Inflammatory macrophage treated with lipopolysaccharide for 4 hours (primary cell): ENCODE measurements around the gene KCNG2.
A peak's percentile ranks its signal among the peaks of the same experiment; 100 is the strongest.

Source experiments
- DNase-seq: peaks from one replicate; pipeline ENCODE4 v3.0.0-alpha.2; 2020

The KCNG2 gene

DNA sequence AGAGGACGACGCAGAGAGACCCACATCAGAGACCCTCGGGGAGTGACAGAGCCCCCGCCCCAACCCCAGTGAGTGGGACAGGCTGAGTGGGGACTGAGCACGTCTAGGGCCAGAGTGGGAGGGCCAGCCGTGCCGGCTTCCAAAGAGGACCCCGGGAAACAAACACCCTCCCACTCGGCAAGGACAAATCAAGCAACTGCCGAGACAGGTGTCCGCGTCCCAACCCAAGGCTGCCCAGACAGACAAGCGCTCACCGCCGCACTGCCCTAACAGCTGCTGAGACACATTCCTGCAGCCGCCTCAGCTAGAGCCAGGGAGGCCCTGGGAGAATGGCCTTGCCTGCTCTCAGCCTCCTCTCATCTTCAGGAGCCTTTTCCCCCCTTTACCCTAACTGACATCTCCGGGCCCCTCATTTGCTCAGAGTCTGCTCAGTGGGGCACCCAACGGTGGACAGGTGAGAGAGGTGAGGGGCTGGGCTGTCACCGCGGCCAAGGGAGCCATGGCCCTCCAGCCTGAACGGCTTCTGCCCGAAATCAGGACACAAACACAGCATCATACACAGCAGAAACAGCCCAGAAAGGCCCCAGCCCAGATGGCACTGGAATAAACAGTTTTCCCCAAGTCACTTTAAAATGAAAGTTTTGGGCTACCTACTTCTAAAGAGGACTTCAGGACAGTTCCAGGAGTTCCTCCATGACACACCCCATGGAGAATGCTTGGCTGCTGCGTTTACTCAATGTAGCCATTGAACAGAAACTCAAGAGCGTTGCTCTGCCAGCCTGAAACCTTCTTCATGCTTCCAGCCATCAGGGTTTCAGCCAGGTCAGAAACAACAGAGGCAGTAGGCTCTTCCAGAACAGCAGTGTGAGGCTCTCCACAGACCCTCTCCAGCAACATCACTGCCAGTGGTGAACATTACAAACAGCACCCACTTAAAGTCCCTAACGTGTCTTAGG, 130.1 kb downstream of the KCNG2 start:
- DNase-seq = no peak

DNA sequence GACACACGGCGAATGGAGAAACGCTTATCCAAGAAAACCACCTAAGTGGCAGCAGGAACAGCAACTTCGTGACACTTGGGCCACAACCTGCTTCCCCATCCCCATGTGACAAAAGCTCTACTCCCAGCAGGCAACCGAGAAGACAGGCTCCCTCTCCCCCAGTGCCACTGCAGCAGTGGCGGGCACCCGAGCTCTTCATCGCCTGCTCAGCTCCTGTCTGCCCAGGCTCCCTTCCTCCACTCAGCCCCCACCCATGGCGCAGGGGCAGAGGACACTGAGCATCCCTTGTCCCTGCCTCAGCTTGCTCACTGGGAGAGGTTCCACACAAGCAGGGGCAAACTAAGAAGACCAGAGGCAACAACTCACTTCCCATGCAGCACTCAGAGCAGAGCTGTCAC, 130.8 kb downstream of the KCNG2 start:
- no peak for DNase-seq

GRCh38 chr18:79930020-79930642, 132.4 kb downstream of the KCNG2 start:
- no peak for DNase-seq

DNA sequence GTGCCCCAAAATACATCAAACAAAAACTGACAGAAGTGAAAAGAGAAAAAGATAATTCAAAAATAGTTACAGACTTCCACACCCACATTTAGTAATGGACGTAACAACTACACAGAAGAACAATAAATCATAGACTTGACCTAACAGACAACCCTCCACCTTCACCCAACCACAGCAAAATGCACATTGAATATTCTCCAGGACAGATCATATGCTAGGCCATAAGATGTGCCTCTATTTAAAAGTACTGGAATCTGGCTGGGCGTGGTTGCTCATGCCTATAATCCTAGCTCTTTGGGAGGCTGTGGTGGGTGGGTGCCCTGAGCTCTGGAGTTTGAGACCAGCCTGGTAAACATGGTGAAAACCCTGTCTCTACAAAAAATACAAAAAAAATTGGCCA, 133.7 kb downstream of the KCNG2 start:
- no peak for DNase-seq

DNA sequence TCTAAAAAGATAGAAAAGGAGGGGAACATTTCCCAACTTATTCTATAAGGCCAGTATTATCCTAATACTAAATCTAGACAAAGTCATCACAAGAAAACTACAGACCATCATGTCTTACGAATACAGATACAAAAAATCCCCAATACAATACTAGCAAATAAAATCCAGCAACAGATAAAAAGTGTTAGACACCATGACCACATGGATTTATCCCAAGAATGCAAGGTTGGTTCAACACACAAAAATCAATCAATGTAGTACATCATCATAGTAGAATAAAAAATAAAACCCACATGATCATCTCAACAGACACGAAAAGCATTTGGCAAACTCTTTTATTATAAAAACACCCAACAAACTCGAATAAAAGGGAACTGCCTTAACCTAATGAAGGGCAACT, 135.2 kb downstream of the KCNG2 start:
- DNase-seq = no peak

DNA sequence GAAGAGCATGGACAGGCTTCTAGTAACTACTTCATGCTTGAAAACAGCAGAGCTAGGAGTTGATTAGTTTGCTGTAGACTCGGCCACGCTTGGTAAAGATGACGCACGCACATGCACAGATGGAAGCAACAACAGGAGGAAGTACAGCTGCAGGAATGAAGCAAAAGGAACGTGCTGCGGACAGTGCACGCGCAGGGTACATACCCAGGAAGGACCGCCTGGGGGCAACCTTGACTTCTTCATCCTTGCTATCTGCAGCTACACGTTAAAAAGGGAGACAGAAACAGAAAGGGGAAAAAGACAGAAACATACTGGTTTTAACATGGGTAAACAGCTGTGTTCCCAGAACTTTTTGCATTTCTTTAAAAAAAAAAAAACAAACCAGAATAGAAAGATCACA, 136.0 kb downstream of the KCNG2 start:
- DNase-seq = no peak

- DNase-seq = peak; percentile 22
Observed at GRCh38 chr18:79934311-79935097, 136.8 kb downstream of the KCNG2 start.

- no peak for DNase-seq
Observed at GRCh38 chr18:79935098-79935480, 137.4 kb downstream of the KCNG2 start.

DNA sequence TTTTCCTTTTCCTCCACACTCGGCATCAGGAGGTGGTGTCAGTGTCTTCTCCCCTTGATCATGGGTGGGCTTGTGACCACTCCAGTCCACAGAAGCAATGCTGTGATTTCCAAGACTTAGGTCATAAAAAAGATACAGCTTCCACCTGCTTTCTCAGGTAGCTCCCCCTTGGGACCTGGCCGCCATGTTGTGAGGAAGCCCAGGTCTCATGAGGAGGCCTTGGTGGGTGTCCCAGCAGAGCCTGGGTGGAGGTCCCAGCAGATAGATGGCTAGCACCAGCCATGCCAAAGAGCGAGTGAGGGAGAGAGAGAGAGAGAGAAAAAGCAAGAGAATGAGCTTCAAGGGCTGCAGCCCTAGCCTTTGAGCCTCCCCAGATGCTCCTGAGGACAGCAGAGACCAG, 137.8 kb downstream of the KCNG2 start:
- DNase-seq = no peak

GRCh38 chr18:79935925-79936324, 138.2 kb downstream of the KCNG2 start:
- no peak for DNase-seq

DNA sequence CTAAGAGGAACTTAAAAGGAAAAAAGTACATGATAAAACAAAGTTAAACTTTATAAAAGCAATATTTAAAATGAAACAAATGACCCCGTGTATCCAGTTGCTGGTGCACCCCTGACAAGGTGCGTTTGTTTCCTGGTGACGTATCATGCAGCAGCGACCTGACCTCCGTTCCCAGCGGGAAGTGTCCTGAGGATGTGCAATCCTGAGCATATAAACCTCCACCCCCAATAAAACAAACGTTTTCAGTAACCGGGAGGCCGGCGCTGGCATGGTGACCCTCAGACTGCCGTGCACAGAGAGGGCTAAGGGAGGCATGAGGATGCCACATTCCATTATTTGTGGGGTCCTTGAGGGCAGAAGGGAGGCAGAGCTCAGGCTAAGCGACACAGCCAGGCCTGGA, 138.9 kb downstream of the KCNG2 start:
- no peak for DNase-seq

GRCh38 chr18:79937103-79937860, 139.5 kb downstream of the KCNG2 start:
- DNase-seq = no peak

DNA sequence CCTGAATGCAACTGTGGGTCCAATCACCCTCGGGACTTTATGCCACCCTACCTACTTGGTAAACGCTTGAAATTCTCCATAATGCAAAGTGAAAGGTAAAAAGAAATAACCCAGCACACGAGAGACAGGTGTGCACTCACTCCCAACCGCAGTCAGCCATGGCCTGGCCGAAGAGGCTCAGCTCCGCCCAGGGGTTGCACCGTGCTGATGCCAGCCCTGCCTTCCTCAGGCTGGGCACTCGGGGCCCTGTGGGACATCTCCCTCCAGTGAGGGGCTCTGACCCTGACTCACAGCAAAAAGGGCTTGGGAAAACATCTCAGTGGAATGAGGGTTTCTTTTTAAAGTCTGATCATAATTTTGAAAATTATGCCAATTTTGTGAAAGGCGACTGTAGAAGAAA, 140.5 kb downstream of the KCNG2 start:
- no peak for DNase-seq

DNA sequence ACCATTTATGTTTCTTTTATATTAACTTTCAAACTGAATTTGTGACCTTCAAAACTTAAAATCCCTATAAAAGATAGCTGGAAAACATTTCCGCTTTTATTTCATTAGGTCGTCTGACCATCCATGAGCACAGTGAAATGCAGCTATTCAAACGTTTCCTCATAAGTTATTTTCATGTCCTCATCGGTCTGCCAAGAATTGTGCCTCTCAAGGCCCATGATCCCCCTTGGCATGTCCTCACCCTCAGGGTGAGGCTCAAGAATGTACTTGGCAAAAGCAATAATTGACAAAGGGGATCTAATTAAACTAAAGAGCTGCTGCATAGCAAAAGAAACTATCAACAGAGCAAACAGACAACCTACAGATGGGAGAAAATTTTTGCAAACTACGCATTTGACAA, 141.4 kb downstream of the KCNG2 start:
- DNase-seq = no peak

- DNase-seq = no peak
Observed at GRCh38 chr18:79940126-79940813, 142.5 kb downstream of the KCNG2 start.

- no peak for DNase-seq
Observed at GRCh38 chr18:79940814-79941472, 143.2 kb downstream of the KCNG2 start.

DNA sequence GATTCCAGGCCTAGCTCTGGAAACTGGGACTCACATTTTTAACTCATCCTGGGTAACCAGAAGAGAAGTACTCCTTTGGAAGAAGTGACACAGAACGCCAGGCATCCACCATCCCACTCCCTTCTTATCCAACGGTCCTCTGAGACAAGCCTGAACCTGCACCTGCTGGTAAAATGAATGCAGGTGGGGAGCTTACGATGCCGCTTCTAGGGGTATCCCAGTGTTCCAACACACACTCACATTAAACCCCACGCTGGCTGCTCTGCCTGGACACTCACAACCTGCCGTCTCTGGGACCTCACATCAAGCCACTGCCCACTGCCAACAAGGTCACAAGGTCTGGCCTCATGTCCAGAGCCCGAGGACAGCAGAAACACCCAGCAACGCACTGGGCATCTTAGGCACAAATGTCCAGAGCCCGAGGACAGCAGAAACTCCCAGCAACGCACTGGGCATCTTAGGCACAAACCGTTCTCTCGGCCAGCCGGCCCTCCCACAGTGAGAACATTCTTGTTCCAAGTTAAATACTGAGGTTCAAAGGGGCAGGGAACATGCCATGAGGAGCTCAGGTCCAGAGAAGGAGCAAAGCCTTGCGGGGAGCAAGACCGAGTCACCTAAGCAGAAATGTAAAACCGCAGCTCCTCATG, 143.9 kb downstream of the KCNG2 start:
- no peak for DNase-seq

DNA sequence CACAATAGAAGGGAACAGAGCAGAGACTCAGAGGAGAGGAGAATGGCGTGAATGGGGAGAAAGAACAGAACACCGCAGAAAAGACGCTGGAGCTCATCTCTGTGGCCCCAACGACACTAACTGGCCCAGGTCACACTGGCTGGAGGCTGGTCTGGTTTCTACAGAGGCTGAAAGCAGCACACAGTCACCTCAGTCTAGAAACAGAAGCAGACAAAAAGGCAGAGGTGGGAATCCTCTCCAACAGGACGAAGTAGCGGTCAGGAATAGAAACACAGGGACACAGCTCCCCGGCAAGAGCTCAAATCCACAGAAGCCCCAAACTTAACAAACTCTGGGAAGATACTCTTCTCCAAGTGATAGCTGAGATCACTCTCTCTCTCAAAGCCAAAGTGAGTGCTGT, 144.5 kb downstream of the KCNG2 start:
- DNase-seq = no peak

- no peak for DNase-seq
Observed at GRCh38 chr18:79942786-79943607, 145.3 kb downstream of the KCNG2 start.

DNA sequence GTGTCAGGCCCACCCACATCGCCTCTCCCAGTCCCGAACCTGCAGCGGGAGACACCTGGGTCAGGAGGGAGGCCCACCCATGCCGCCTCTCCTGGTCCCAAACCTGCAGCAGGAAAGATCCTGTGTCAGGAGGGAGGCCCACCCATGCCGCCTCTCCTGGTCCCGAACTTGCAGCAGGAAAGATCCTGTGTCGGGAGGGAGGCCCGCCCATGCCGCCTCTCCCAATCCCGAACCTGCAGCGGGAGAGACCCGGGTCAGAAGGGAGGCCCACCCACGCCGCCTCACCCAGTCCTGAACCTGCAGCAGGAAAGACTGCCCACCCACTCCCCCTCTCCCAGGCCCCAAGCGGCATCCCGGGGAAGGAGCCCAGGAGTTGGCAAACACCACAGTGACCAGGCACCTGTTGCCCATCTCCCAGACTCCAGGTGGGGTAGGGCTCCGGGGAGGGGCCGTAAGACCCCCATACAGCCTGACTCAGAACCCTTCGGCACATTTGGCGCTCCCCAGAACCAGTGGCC, 145.9 kb downstream of the KCNG2 start:
- no peak for DNase-seq
